Activated naive CD4-positive, alpha-beta T cell treated with anti-CD3 and anti-CD28 coated beads, Interleukin-2, amount 50 U/mL, for 72 hours (primary cell): ENCODE measurements around the gene SPIN2B. TPM values are rescaled to one million over a fixed set of nuclear protein-coding genes. Genes with fewer than 3 reads are reported as not detected.
"Not testable (repeated sequence)": the region's sequence is repeated elsewhere in the genome, so short reads cannot be mapped to it uniquely, and the experiment has no call there.

Experiments
- ATAC-seq, 2 donors: fragments of 150-1000 bp; cut with Tn5 transposase; 2 replicates each; pipeline ENCODE4 v1.10.0; 2021; ENCODE audit warnings: mild to moderate bottlenecking in 2 of 2, moderate library complexity in 2 of 2
- DNase-seq, 2 donors: peaks; one replicate each; pipeline ENCODE4 v3.0.0; 2021 to 2022; ENCODE audit warnings: low spot score in 2 of 2
- H3K27ac Mint-ChIP-seq, 2 donors: one replicate each; pipeline ENCODE4 v1.8.0; 2022; ENCODE audit warnings: mild to moderate bottlenecking in 2 of 2, mixed read lengths in 2 of 2
- H3K36me3 Mint-ChIP-seq, 2 donors: one replicate each; pipeline ENCODE4 v1.8.0; 2022; ENCODE audit warnings: mixed read lengths in 2 of 2
- H3K9me3 Mint-ChIP-seq, 2 donors: one replicate each; pipeline ENCODE4 v1.8.0; 2022; ENCODE audit warnings: mixed read lengths in 2 of 2
- total RNA-seq, 2 donors: library from RNA; stranded (reverse); gene quantifications; one replicate each; pipeline ENCODE4 v1.2.3, GENCODE V29; 2022

Gene SPIN2B
- total RNA-seq, 2 donors from 2014 or later = 6.9 to 8.5 TPM

GRCh38 chrX:57104921-57105398 lies 16.4 kb downstream of the SPIN2B start:
- DNase-seq (no peak), ATAC-seq (no peak)
- H3K9me3 Mint-ChIP-seq = peaks cover 4% of the 10 kb centered on the region in 2 donors
- no peak overlapping the region for H3K27ac Mint-ChIP-seq
- H3K36me3 Mint-ChIP-seq = peaks cover 21 to 23% of the 10 kb centered on the region in 2 donors

DNA sequence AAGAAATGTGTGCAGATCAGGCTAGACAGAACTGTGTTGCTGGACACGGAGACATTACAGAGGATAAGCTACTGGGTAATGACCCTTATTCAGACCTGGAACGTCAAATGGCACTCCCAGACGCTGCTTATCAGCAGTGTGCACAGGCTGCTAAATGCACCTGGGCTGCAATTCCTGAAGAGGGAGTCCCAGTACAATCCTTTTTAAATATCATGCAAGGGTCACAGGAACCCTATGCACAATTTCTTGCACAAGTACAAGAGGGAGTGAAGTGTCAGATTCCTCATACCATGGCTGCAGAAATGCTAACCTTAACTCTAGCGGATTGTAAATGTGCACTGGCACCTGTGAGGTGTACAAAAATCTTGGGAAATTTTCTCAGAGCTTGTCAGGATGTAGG lies 16.9 kb downstream of the SPIN2B start:
- DNase-seq (no peak), ATAC-seq (no peak)
- peaks cover 4% of the 10 kb centered on the region in 2 donors for H3K9me3 Mint-ChIP-seq
- H3K27ac Mint-ChIP-seq = no peak overlapping the region
- peaks cover 25% of the 10 kb centered on the region in 2 donors for H3K36me3 Mint-ChIP-seq

DNA sequence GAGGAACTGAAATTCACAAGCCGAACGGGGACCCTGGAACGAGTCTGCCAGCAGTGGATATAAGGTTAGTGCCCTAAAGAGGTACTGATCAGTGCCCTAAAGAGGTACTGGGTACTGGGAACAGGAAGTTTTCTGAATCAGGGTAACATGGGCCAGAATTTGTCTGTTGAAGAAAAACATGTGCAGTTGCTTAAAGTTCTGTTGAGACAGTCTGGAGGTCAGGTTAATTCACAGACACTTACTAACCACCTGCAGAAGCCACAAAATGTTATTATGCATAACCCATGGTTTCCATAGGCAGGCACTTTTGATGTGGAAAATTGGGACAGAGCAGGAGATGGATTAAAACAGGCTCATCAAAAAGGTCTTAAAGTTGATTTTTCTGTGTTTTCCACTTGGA lies 17.9 kb downstream of the SPIN2B start:
- peaks cover 4 to 9% of the 10 kb centered on the region in 2 donors for H3K9me3 Mint-ChIP-seq
- no peak overlapping the region for H3K27ac Mint-ChIP-seq
- peaks cover 25 to 28% of the 10 kb centered on the region in 2 donors for H3K36me3 Mint-ChIP-seq
- ATAC-seq (no peak), DNase-seq (no peak)

GRCh38 chrX:57102918-57103317 lies 18.4 kb downstream of the SPIN2B start:
- H3K36me3 Mint-ChIP-seq = peaks cover 30 to 34% of the 10 kb centered on the region in 2 donors
- DNase-seq = not testable (repeated sequence)
- peaks cover 4 to 11% of the 10 kb centered on the region in 2 donors for H3K9me3 Mint-ChIP-seq

GRCh38 chrX:57083143-57083542 lies 38.2 kb downstream of the SPIN2B start:
- peaks cover 37 to 42% of the 10 kb centered on the region in 2 donors for H3K36me3 Mint-ChIP-seq
- peaks cover 0 to 10% of the 10 kb centered on the region in 2 donors for H3K9me3 Mint-ChIP-seq
- no peak overlapping the region for H3K27ac Mint-ChIP-seq
- DNase-seq (no peak), ATAC-seq (no peak)

More at GRCh38 chrX:57102918-57103317, 18.4 kb downstream of the SPIN2B start:
- not testable (repeated sequence) for ATAC-seq, H3K27ac Mint-ChIP-seq

DNA sequence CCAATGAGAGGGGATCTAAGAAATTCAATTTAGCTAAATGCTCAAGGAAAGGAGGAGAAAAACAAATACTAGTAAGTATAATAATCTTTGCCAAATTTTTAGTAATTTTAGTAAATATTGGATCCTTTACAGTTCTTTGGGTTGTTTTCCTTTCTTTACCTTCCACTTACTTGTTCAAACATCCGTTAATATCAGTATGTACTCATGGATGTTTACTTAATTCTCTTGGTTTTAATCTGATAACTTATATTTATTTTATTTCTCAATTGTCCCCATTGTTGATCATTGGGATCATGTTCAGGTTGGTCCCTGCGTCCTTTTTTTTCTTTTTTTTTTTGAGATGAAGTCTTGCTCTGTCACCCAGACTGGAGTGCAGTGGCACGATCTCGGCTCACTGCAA lies 46.9 kb downstream of the SPIN2B start:
- DNase-seq = no peak
- H3K27ac Mint-ChIP-seq = no peak overlapping the region
- ATAC-seq = no peak
- no peaks in the 10 kb centered on the region for H3K9me3 Mint-ChIP-seq
- no peaks in the 10 kb centered on the region for H3K36me3 Mint-ChIP-seq

GRCh38 chrX:57070185-57070984 lies 51.0 kb downstream of the SPIN2B start:
- Mint-ChIP-seq H3K36me3 (peaks cover 0 to 4% of the 10 kb centered on the region in 2 donors), H3K9me3 (peaks cover 0 to 3% of the 10 kb centered on the region in 2 donors), H3K27ac (no peak overlapping the region)
- ATAC-seq (no peak), DNase-seq (no peak)

Other genes with a start within 250 kb of the SPIN2B start
- 10 to 100 TPM in 1 of 2 donors, 1 to 10 TPM in 1; 6.6 to 11.7 TPM for gene SPIN3, start 126.0 kb downstream of the SPIN2B start, total RNA-seq
- 1 to 10 TPM in 1 of 2 donors, under 1 TPM in 1; 0.64 to 1.2 TPM for gene SPIN2A, start 15.8 kb upstream of the SPIN2B start, total RNA-seq
- 10 to 100 TPM in 1 of 2 donors, 1 to 10 TPM in 1; 1.5 to 14.2 TPM for gene FAAH2, start 165.2 kb upstream of the SPIN2B start, total RNA-seq